Measurements from ENCODE around the gene ARHGAP33.
"Not testable (repeated sequence)": the region's sequence is repeated elsewhere in the genome, so short reads cannot be mapped to it uniquely, and the experiment has no call there.

ARHGAP33 gene

DNA sequence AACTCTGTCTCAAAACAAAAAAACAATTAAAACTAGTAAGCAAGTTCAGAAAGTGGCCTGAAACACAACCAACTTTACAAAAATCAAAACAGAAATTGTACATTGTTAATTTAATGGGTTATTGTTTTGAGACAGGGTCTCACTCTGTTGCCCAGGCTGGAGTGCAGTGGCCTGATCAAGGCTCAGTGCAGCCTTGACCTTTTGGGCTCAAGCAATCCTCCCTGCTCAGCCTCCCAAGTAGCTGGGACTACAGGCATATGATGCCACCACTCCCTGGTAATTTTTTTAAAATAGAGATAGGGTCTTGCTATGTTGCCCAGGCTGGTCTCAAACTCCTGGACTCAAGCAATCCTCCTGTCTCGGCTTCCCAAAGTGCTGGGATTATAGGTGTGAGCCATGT, 20.2 kb downstream of the ARHGAP33 start:
- not testable (repeated sequence) for DNase-seq

DNA sequence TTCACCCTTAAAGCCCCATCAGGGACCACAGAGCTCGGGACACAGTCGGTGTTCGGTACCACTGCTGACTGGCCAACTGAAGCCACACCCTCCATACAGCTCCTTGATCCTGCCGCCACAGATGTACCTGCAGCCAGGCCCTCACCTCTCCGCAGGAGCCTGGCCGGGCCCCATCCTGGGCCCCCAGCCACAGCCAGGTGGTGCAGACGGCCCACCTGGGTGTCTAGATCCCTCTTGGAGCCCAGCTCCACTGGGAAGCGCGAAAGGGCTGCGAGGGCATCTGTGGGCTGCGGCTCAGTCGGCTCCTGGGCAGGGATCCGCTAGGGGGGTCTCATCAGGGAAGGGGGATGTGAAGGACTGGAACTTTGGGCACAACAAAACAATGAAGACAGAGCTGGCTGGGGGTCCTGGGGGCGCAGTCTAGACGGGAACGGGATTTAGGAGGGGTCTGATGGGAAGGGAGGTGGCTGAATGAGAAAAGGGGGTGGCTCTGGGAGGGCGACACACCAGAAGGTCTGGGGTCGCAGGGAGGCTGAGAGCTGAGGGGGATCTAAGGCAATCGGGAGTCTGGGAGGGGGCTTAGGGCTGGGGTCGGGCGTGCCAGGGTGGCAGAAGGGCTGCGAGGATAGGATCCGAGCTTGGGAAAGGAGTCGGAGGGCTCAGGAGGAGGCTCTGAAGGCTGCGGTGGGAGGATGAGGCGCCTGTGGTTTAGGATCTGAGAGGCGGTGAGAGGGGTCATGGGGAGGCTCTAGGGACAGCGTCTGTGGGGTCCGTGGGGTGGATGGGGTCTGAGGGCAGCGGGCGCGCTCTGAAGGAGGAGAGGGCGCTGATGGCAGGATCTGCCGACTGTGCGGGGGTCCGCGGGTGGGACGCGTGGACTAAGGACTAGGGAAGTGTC, 21.5 kb downstream of the ARHGAP33 start:
- no peak for DNase-seq

DNA sequence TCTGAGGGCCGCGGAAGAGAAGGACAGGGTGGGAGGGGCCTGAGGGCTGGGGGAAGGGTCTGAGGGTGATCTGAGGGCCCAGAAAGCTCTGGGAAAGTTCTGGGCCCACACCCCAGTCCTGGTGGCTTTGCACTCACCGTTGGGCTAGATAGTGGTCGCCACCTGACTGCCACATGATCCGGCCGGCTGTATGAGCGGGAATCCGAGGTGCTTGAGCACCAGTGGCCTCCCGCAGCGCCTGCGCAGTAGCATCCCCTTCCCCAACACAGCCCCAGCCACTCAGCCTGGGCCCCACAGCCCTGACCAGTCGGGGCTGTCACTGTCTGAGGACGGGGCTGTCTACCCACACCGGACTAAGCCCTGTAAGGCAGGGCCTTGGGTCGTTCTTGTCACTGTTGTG, 22.3 kb downstream of the ARHGAP33 start:
- no peak for DNase-seq

DNA sequence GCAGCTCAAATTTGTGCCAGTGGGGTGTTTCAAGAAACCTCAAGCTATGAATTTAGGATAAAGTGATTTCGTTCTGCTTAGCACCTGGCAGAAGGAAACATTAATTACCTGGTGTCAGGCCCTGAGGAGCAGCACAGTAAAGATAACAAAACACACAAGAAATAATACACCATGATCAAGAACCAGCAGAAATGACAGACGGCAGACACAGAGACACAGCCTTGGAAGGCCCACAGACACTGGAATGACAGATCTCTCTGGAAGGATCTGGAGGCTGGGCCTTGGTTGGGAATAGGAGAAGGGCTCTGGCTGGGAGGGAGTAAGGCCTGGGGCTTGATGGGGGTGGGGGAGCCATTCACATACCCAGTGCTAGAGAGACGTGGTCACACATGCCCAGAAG, 26.5 kb downstream of the ARHGAP33 start:
- DNase-seq = no peak

DNA sequence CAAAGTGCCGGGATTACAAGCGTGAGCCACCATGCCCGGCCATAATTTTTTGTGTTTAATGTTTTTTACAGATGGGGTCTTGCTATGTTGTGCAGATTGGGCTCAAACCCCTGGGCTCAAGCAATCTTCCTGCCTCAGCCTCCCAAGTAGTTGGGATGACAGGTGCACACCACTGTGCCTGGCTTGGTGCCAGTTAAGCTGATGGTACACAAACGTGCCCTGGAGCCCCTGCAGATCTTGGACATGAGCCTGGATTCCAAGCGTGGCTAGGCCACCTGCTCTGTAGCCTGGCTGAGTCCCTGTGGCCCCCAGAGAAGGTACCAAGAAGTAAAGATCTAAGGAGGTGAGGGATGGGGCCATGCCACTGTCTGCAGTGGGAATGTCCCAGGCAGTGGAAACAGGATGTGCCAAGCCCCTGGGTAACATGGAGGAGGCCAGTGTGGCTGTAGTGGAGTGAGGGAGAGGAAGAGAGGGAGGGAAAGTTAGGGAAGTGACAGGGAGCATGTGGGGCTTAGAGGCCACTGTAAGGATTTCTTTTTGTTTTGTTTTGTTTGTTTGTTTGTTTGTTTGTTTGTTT, 30.2 kb downstream of the ARHGAP33 start:
- DNase-seq = no peak

DNA sequence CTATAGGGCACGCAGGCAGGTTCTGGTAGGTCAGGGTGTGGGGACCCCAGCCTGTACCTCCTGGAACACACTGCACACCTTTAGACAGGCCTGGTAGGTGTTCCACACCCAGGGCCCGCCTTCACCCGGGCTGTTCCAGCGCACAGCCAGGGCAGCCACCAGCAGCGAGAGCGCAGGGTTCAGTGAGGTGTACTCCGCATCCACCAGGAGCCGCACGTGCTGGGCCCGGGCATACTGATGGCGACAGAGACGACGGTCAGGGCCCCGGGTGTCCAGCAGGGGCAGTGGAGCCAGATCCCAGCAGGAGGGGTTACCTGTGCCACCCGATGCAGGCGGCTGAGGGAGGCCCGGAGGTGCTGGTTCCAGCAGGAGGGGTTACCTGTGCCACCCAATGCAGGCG, 31.2 kb downstream of the ARHGAP33 start:
- no peak for DNase-seq

DNA sequence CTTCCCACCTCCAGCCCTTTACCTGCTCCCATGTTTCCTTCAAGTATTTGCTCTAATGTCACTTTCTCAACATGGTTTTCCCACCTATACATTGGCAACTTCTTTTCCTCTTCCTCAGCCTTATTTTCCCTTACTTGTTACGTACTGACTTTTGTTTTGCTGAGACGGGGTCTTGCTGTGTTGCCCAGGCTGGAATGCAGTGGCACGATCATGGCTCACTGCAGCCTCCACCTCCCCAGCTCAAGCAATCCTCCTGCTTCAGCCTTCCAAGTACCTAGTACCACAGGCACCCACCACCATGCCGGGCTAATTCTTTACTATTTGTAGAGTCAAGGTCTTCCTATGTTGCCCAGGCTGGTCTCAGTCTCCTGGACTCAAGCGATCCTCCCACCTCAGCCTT, 32.3 kb downstream of the ARHGAP33 start:
- DNase-seq = no peak

DNA sequence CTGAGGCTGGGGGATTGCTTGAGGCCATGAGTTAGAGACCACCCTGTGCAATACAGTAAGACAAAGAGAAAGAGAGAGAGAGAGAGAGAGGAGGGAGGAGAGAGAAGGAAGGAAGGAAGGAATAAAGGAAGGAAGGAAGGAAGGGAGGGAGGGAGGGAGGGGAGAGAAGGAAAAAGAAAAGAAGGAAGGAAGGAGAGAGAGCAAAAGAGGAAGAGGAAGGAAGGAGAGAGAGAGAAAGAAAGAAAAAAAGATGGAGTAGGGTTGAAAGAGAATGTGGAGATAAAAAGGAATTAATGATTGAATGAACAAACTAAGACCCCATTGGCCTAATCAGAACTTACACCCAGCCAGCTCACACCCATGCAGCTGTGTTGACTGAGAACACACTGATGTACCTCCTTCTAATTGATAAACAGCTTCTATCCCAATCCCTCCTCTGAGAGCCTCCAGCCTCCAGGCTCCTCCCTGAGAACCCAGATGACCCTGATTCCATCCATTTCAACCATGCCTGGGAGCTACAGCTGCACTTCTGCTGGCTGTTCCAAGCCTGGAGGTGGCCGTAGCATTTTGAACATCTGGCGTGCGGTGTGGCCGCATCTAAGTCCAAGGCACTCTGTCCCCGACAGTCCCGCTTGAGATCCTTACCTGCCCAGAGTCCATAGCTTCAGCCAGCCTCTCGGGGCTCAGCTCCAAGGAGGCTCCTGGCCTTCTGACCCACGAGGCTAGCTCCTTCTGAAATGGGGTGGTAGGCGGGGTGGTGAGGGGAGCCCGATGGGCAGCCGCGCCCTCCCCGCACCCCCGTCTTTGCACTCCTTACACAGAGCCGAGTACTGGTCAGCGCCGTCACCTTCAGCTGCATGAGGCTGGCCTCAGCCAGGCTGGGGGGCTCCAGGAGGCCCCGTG, 36.2 kb downstream of the ARHGAP33 start:
- no peak for DNase-seq

DNA sequence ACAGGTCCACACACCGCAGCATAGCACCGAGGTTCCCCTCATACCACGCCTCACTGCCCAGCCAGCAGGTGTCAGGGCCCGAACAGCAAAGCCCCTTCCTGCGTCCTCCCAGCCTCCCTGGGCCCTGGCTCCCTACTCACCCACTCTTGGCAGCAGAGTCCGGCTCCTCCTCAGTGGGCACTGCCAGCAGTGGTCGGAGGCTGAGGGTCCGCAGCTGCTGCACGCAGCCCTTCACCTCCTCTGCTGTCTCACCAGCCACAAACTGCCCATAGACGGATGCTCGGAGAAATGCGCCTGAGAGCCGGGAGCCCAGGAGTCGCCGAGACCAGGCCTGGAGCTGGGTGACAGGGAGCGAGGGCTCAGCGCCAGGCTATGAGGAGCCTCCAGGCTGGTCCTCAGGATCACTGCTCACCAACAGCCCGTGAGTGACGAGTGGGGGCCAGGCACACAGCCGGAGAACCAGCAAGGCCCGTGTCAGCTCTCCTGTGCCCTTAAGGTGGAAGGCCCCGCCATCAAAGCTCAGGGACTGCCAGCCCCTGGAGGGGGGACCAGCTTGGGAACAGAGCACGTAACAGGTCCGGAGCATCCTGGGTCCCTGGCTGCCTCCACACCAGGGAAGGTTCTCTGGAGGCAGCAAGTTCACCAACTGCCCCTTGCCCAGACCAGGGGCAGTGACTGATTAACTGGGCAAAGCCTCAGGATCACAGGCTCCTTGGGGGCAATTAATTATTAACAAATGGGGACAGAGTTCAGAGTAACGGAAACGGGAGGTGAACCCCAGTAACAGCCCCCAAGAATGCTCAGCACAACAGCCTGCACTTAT, 37.1 kb downstream of the ARHGAP33 start, which contains the start of gene PRODH2:
Gene PRODH2, minus strand, starts transcription at position 626 of the 823 bp plus-strand sequence. Its CDS starts 40 bp downstream, at position 586.
- no peak for DNase-seq

DNA sequence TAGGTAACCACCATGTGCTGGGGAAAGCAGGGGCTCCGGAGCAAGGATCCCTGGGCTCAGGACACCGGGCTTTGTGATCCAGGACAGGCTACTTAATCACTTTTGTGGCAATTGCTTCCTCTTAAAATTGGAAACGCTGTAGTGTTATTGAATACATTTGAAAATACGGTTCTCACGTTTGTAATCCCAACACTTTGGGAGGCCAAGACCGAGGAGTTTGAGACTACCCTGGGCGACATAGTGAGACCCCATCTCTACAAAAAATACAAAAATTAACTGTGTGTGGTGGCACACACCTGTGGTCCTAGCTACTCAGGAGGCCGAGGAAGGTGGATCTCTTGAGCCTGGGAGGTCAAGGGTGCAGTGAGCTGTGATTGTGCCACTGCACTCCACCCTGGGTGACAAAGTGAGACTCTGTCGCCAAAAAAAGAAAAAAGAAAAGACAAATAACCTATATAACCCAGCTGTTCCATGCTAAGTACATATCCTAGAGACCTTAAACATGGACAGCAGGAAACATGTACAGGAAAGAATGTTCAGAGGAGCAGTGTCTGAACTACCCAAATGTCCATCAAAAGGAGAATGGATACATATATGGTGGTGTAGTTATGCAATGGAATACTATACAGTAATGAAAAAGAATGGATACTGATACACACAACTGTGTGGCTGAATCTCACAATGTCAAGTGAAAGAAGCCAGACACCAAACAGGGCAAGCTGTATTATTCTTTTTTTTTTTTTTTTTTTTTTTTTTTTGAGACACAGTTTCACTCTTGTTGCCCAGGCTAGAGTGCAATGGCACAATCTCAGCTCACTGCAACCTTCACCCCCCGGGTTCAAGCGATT, 37.9 kb downstream of the ARHGAP33 start:
- no peak for DNase-seq

DNA sequence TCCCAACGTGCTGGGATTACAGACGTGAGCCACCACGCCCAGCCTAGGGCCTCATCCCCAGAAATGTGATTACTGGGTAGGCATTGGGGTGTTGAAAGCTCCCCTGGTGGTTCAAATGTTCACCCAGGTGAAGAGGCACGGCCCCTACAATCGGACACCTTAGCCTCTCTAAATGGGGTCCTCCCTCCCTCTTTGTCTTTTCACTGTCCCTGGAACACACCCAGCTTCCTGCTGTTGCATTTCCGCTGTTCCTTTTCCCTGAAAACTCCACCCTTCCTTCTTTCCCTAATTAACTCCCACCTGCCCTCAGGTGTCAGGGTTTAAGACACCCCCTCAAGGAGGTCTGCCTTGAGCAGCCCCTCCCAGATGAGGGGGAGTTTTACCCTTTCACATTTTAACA, 40.9 kb downstream of the ARHGAP33 start:
- no peak for DNase-seq

DNA sequence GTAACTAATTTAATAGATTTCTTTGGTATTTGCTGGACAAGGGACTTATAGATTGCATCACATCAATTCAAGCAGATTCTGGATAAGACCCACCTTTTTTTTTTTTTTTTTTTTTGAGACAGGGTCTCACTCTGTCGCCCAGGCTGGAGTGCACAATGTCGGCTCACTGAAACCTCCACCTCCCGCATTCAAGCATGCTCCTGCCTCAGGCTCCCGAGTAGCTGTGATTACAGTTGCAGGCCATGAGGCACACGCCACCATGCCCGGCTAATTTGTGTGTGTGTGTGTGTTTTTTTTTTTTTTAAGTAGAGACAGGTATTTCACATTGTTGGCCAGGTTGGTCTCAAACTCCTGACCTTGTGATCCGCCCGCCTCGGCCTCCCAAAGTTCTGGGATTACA, 41.5 kb downstream of the ARHGAP33 start:
- DNase-seq = no peak

DNA sequence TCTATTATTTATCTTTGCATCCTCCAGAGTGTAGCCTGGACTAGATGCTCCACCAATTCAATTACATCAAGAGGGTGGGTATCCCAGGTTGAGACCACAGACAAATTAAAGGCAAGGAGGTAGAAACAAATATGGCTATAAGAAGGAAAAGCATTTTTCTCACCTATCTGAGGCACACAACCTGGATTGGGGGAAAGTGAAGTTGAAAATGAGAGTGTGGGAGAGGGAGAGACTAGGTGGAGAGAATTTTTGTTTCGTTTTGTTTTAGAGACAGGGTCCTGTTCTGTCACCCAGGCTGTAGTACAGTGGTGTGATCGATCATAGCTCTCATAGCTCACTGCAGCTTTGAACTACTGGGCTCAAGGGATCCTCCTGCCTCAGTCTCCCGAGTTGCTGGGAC, 43.1 kb downstream of the ARHGAP33 start:
- no peak for DNase-seq

DNA sequence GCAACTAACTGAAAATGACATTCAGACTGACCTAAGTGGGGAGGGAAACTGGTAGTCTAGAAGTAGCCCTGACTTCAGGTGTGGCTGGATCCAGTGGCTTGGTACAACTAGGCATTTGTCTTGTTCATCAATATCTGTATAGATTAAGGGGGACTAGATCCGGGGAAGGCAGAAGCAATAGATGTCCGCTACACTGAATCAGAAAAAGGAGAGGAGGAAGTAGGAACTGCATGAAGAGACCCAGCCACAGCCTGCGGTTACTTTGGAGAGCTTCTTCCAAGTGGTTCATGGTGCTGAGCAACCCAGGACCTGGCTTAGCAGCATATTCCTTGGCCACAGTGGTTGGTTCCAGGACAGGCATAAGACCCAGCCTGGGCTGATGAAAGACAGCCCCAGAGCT, 47.2 kb downstream of the ARHGAP33 start:
- DNase-seq = no peak

DNA sequence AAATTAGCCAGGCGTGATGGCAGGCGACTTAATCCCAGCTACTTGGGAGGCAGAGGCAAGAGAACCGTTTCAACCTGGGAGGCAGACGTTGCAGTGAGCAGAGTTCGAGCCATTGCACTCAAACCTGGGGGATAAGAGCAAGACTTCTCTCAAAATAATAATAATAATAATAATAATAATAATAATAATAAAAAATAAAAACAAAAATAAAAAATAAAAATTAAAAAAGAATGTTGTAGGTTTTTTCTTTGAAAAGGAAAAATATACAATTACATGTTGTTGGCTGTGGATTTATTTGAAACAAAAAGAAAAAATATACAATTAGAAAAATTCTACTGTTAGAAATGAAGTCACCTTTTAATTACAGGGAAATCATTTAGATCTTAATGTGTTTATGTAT, 48.8 kb downstream of the ARHGAP33 start:
- no peak for DNase-seq

DNA sequence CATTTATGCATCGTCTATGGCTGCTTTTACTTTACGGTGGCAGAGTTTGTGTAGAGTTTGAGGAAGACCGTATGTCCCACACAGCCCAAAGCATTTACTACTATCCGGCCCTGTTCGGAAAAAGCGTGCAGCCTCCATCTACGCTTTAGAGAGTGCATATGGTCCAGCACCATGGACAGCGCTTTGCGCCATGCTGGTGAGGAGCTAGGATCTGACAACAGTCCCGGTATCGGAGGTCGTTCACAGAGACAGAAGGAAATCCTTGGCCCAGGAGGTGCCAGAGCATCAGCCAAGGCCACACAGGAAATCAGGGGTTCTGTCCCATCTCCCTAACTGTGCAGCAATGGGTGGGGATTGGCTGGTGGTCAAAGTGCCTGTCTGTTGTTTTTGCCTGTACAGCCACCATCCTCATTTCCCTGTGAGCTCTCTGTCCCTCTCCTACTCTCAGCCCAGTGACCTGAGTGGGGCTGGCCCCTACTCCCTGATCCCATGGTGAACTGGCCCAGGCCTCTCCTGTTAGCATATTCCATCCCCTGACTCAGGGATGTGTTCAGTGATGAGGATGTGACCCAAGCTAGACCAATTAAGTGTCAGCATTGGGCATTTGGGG, 53.4 kb downstream of the ARHGAP33 start:
- peak; percentile 30 for DNase-seq

DNA sequence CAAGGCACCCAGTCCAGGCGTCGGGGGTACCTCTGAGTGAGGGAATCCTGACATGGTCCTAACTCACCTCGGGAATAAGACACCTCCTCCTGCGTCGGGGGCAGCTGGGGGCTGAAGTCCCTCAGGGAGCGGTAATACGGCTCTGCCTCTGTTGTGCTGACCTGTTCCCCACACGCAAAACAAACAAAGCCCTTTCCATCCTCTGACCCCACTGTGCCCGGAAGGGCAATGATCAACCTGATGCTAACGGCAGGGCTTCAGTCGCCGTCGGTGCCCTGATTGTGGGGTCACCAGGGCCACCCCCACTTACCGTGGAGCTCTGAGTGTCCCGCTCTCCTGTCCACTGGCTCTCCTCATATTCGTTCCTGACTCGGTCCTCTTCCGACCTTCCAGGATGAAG, 55.6 kb downstream of the ARHGAP33 start:
- no peak for DNase-seq

DNA sequence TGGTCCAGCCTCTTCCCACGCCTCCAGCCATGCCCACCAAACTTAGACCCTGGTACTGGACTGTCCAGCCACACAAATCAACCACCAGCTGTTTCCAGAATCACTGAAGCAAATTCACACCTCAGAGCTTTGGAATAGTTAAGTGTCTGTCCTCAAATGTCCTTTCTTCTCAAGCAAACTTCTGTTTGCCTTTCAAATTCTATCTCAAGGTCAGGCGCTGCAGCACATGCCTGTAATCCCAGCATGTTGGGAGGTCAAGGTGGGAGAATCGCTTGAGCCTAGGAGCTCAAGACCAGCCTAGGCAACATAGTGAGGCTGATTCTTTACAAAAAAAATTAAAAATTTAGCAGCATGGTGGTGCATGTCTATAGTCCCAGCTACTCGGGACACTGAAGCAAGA, 56.7 kb downstream of the ARHGAP33 start:
- no peak for DNase-seq

DNA sequence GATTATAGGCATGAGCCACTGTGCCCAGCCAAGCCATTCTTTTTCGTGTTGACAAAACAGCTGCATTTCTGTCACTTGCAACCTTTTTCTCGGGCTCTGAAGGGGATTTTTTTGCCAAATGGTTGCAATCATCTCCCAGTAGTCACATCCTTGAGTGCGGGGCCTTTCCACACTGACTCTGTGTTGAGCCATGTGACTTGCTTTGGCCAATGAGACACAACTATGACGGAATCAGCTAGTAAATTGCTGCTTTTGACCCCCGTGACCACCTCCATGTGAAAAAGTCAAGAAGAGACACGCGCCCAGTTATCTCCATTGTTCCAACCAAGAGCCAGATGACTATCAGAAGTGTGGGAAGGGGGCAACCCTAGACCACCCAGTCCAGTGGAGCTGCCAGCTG, 58.6 kb downstream of the ARHGAP33 start:
- no peak for DNase-seq

DNA sequence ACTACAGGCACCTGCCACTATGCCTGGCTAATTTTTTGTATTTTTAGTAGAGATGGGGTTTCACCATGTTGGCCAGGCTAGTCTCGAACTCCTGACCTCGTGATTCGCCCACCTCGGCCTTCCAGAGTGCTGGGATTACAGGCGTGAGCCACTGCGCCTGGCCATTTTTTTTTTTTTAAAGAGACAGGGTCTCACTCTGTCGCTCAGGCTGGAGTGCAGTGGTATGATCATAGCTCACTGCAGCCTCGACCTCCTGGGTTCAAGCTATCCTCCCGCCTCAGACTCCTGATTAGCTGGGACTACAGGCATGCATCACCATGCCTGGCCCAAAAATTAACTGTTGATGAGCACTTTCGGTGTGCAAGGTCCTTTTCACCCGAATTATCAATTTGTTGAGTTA, 60.7 kb downstream of the ARHGAP33 start:
- not testable (repeated sequence) for DNase-seq
